ENCODE results near the gene NT5C2.
A peak's percentile ranks its signal among the peaks of the same experiment; 100 is the strongest.
"Not testable (repeated sequence)": the region's sequence is repeated elsewhere in the genome, so short reads cannot be mapped to it uniquely, and the experiment has no call there.

The NT5C2 gene

GRCh38 chr10:103067484-103067883 lies 125.6 kb downstream of the NT5C2 start:
- H3K4me3 ChIP-seq (ENCODE audit: low read length) = no peak overlapping the region
- no peak for TF ChIP-seq CTCF (IDR thresholded peaks at IDR 0.05; ENCODE audit: insufficient read depth, low read depth, low read length, missing control alignments)
- DNase-seq (ENCODE audit: low read depth) = no peak

- not testable (repeated sequence) for H3K4me3 ChIP-seq (ENCODE audit: low read length); DNase-seq (ENCODE audit: low read depth)
These were observed 126.0 kb downstream of the NT5C2 start for GRCh38 chr10:103067099-103067477.

- no peak overlapping the region for H3K4me3 ChIP-seq (ENCODE audit: low read length)
- DNase-seq (ENCODE audit: low read depth) = no peak
- no peak for TF ChIP-seq CTCF (IDR thresholded peaks at IDR 0.05; ENCODE audit: insufficient read depth, low read depth, low read length, missing control alignments)
These were observed 126.7 kb downstream of the NT5C2 start for GRCh38 chr10:103066141-103067098.

GRCh38 chr10:103064956-103065355 lies 128.1 kb downstream of the NT5C2 start:
- no peak for DNase-seq (ENCODE audit: low read depth)
- H3K4me3 ChIP-seq (ENCODE audit: low read length) = no peak overlapping the region
- no peak for TF ChIP-seq CTCF (IDR thresholded peaks at IDR 0.05; ENCODE audit: insufficient read depth, low read depth, low read length, missing control alignments)

- peak; percentile 12 for DNase-seq (ENCODE audit: low read depth)
- no peak for TF ChIP-seq CTCF (IDR thresholded peaks at IDR 0.05; ENCODE audit: insufficient read depth, low read depth, low read length, missing control alignments)
- H3K4me3 ChIP-seq (ENCODE audit: low read length) = no peak overlapping the region
These were observed 130.1 kb downstream of the NT5C2 start for GRCh38 chr10:103062854-103063590.

- TF ChIP-seq CTCF (IDR thresholded peaks at IDR 0.05; ENCODE audit: insufficient read depth, low read depth, low read length, missing control alignments) = no peak
- no peak overlapping the region for H3K4me3 ChIP-seq (ENCODE audit: low read length)
- no peak for DNase-seq (ENCODE audit: low read depth)
These were observed 132.5 kb downstream of the NT5C2 start for GRCh38 chr10:103060575-103060974.

- H3K4me3 ChIP-seq (ENCODE audit: low read length) = no peak overlapping the region
- no peak for TF ChIP-seq CTCF (IDR thresholded peaks at IDR 0.05; ENCODE audit: insufficient read depth, low read depth, low read length, missing control alignments)
- DNase-seq (ENCODE audit: low read depth) = no peak
These were observed 135.0 kb downstream of the NT5C2 start for GRCh38 chr10:103058034-103058433.
